ENCODE measurements around the gene TMED1. TPM values are rescaled to one million over a fixed set of nuclear protein-coding genes. Genes with fewer than 3 reads are reported as not detected.
A peak's percentile ranks its signal among the peaks of the same experiment; 100 is the strongest.

The TMED1 gene
- total and polyA plus RNA-seq, 2 donors (not counting 1 experiment from before 2014, with no cell fraction given) = 40.1 to 42.3 TPM

DNA sequence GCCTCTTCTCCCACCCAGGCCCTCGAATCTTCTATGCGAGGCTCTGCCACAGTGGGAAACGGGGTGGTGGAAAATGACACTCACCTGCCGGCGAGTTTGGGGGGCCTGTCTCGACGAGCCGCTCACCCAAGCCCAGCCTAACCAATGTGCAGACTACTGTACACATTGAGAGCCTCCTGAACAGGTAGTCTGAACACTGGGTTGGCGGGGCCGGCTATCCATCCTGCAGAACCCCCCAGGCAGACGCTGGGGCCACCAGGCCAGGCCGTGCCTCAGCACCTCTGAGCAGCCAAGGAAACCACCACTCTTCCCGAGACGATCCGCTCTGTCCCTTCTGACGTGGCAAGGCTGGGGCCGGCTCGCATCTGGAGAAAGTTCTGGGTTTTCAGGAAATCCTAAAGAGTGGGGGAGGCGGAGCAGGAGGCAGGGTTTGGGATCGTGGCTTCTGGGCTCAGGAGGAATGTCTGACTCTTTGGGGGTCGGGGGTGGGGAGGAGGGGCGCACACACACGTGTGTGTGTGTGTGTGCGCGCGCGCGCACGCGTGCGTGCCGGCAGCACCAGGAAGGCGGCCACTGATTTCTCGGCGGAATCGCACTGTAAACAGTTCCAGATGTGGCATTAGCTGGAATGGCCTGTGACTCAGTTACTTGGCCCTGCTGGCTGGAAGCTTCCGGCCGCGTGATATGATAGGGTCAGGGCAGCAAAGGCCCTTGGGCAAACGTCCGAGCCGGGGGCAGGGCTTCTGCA is 18.5 kb downstream of the TMED1 start:
- peaks cover 32% of the 10 kb centered on the region for H3K79me2 ChIP-seq (ENCODE audit: control insufficient read depth, insufficient read depth, low read length)
- peaks cover 22% of the 10 kb centered on the region for H3K4me1 ChIP-seq (ENCODE audit: control insufficient read depth, extremely low read depth, insufficient read depth, low read length)
- H3K27ac ChIP-seq (ENCODE audit: insufficient read depth, low read length) = peak overlapping the region; percentile 95
- no peaks in the 10 kb centered on the region for H3K27me3 ChIP-seq (ENCODE audit: control insufficient read depth, insufficient read depth, low read length)
- peak overlapping the region; percentile 60 to 80 (median 78) for H3K4me3 ChIP-seq (replicated peaks in 1 of 4; ENCODE audit: control extremely low read depth in 1 of 4, insufficient read depth in 1 of 4, low read depth in 3 of 4, low read length in 4 of 4)
- no peak for TF ChIP-seq EZH2 (IDR thresholded peaks at IDR 0.05; ENCODE audit: low read length, missing control alignments)
- TF ChIP-seq, protein P1, sequence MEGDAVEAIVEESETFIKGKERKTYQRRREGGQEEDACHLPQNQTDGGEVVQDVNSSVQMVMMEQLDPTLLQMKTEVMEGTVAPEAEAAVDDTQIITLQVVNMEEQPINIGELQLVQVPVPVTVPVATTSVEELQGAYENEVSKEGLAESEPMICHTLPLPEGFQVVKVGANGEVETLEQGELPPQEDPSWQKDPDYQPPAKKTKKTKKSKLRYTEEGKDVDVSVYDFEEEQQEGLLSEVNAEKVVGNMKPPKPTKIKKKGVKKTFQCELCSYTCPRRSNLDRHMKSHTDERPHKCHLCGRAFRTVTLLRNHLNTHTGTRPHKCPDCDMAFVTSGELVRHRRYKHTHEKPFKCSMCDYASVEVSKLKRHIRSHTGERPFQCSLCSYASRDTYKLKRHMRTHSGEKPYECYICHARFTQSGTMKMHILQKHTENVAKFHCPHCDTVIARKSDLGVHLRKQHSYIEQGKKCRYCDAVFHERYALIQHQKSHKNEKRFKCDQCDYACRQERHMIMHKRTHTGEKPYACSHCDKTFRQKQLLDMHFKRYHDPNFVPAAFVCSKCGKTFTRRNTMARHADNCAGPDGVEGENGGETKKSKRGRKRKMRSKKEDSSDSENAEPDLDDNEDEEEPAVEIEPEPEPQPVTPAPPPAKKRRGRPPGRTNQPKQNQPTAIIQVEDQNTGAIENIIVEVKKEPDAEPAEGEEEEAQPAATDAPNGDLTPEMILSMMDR (conservative IDR thresholded peaks at IDR 0.05 in 1 of 2, IDR thresholded peaks at IDR 0.05 in 1 of 2; ENCODE audit: low read depth in 1 of 2, low read length in 2 of 2) = no peak
- H2AFZ ChIP-seq (ENCODE audit: low read length) = no peak overlapping the region
- peak; percentile 90 to 96 for DNase-seq (ENCODE audit: low read depth in 2 of 2)
- H3K9ac ChIP-seq (ENCODE audit: insufficient read depth, low read length) = peak overlapping the region; percentile 93
- H3K36me3 ChIP-seq (ENCODE audit: control insufficient read depth, insufficient read depth, low read length) = peaks cover 42% of the 10 kb centered on the region
- H3K9me3 ChIP-seq (ENCODE audit: control insufficient read depth, insufficient read depth, low read depth, low read length) = no peaks in the 10 kb centered on the region
- peak overlapping the region; percentile 71 for H3K4me2 ChIP-seq (ENCODE audit: extremely low read depth, insufficient read depth, low read length)
- no peaks in the 10 kb centered on the region for H4K20me1 ChIP-seq (ENCODE audit: control insufficient read depth, extremely low read depth, insufficient read depth, low read length)

DNA sequence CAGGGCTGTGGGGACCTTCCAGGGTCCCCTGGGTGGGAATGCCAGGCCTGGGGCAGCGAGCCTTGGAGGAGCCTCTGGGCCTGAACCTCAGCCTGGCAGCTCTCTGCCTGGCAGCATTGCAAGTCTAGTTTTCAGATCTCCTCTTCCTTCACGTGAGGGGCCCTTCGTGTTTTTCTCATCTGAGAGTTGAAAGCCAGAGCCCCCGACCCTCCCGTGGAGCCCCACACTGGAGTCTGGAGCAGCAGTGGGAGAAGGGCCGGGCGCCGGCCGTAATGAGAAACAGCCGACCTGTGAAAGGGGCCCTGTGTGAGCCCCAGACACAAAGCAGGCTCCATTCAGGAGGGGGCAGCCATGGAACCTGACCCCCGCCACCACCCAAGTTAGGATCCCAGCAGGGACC is 19.3 kb downstream of the TMED1 start:
- Histone ChIP-seq H3K27me3 (ENCODE audit: control insufficient read depth, insufficient read depth, low read length) (no peaks in the 10 kb centered on the region), H3K79me2 (ENCODE audit: control insufficient read depth, insufficient read depth, low read length) (peaks cover 32% of the 10 kb centered on the region), H3K4me3 (replicated peaks in 1 of 4; ENCODE audit: control extremely low read depth in 1 of 4, insufficient read depth in 1 of 4, low read depth in 3 of 4, low read length in 4 of 4) (peak overlapping the region; percentile 60 to 80 (median 78)), H3K36me3 (ENCODE audit: control insufficient read depth, insufficient read depth, low read length) (peaks cover 44% of the 10 kb centered on the region), H3K9ac (ENCODE audit: insufficient read depth, low read length) (peak overlapping the region; percentile 93), H3K4me1 (ENCODE audit: control insufficient read depth, extremely low read depth, insufficient read depth, low read length) (peaks cover 22% of the 10 kb centered on the region), H3K9me3 (ENCODE audit: control insufficient read depth, insufficient read depth, low read depth, low read length) (no peaks in the 10 kb centered on the region), H3K4me2 (ENCODE audit: extremely low read depth, insufficient read depth, low read length) (peak overlapping the region; percentile 71), H3K27ac (ENCODE audit: insufficient read depth, low read length) (peak overlapping the region; percentile 95), H2AFZ (ENCODE audit: low read length) (no peak overlapping the region), H4K20me1 (ENCODE audit: control insufficient read depth, extremely low read depth, insufficient read depth, low read length) (no peaks in the 10 kb centered on the region)
- TF ChIP-seq, protein P1 (conservative IDR thresholded peaks at IDR 0.05 in 1 of 2, IDR thresholded peaks at IDR 0.05 in 1 of 2; ENCODE audit: low read depth in 1 of 2, low read length in 2 of 2) = no peak
- no peak for TF ChIP-seq EZH2 (IDR thresholded peaks at IDR 0.05; ENCODE audit: low read length, missing control alignments)
- DNase-seq (ENCODE audit: low read depth in 2 of 2) = no peak

DNA sequence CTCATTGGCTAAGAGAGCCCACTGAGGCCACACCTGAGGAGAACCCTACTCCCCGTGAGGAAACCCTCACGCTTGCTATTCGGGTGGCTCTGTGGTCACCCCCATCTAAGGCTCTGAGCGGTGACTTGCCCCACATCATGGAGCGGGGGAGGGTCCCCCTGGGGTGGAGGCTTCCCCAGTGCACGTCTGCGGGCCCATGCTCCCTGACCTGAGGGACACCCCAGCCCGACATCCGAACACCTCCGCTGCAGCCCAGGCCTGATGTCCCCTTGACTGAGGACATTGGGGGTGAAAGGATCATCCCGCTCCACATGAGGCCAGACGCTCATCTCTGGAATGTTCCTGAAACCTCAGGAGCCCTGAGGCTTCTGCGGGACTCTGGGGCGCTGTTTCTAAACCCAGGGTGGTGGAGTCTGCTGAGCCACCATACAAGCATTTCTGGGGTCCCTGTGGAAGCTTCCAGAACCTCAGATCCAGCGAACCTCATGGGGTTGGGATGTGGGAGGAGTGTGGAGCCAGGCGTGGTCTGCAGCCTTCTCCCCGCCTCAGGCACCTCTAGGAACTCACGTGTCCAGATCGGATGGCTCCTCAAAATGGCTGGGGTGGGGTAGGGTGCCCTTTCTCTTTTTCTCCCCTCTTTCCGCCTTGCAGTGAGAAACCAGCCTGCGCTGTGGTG is 19.9 kb downstream of the TMED1 start:
- no peaks in the 10 kb centered on the region for H3K27me3 ChIP-seq (ENCODE audit: control insufficient read depth, insufficient read depth, low read length)
- peaks cover 45% of the 10 kb centered on the region for H3K36me3 ChIP-seq (ENCODE audit: control insufficient read depth, insufficient read depth, low read length)
- no peaks in the 10 kb centered on the region for H4K20me1 ChIP-seq (ENCODE audit: control insufficient read depth, extremely low read depth, insufficient read depth, low read length)
- peaks cover 32% of the 10 kb centered on the region for H3K79me2 ChIP-seq (ENCODE audit: control insufficient read depth, insufficient read depth, low read length)
- H3K9me3 ChIP-seq (ENCODE audit: control insufficient read depth, insufficient read depth, low read depth, low read length) = no peaks in the 10 kb centered on the region
- peaks cover 22% of the 10 kb centered on the region for H3K4me1 ChIP-seq (ENCODE audit: control insufficient read depth, extremely low read depth, insufficient read depth, low read length)
- no peak for DNase-seq (ENCODE audit: low read depth in 2 of 2)
- H3K4me3 ChIP-seq (replicated peaks in 1 of 4; ENCODE audit: control extremely low read depth in 1 of 4, insufficient read depth in 1 of 4, low read depth in 3 of 4, low read length in 4 of 4) = peak overlapping the region; percentile 60 to 80 (median 78)
- H3K4me2 ChIP-seq (ENCODE audit: extremely low read depth, insufficient read depth, low read length) = peak overlapping the region; percentile 71
- peak overlapping the region; percentile 93 for H3K9ac ChIP-seq (ENCODE audit: insufficient read depth, low read length)
- peak overlapping the region; percentile 95 for H3K27ac ChIP-seq (ENCODE audit: insufficient read depth, low read length)
- no peak for TF ChIP-seq EZH2 (IDR thresholded peaks at IDR 0.05; ENCODE audit: low read length, missing control alignments)
- TF ChIP-seq, protein P1 (conservative IDR thresholded peaks at IDR 0.05 in 1 of 2, IDR thresholded peaks at IDR 0.05 in 1 of 2; ENCODE audit: low read depth in 1 of 2, low read length in 2 of 2) = no peak
- no peak overlapping the region for H2AFZ ChIP-seq (ENCODE audit: low read length)
